ENCODE results near the gene SOX8.
"Not testable (repeated sequence)": the region's sequence is repeated elsewhere in the genome, so short reads cannot be mapped to it uniquely, and the experiment has no call there.

DNA sequence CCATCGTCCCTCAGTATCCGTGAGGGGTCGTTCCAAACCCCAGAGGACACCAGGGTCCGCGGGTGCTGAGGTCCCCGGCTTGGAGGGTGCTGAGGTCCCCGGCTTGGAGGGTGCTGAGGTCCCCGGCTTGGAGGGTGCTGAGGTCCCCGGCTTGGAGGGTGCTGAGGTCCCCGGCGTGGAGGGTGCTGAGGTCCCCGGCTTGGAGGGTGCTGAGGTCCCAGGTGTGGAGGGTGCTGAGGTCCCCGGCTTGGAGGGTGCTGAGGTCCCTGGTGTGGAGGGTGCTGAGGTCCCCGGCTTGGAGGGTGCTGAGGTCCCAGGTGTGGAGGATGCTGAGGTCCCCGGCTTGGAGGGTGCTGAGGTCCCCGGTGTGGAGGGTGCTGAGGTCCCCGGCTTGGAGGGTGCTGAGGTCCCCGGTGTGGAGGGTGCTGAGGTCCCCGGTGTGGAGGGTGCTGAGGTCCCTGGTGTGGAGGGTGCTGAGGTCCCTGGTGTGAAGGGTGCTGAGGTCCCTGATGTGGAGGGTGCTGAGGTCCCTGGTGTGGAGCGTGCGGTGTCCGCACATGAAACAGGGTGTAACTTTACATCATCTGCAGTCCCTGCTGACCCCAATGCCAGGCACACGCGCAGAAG lies 43.7 kb downstream of the SOX8 start:
- TF ChIP-seq, protein P1, sequence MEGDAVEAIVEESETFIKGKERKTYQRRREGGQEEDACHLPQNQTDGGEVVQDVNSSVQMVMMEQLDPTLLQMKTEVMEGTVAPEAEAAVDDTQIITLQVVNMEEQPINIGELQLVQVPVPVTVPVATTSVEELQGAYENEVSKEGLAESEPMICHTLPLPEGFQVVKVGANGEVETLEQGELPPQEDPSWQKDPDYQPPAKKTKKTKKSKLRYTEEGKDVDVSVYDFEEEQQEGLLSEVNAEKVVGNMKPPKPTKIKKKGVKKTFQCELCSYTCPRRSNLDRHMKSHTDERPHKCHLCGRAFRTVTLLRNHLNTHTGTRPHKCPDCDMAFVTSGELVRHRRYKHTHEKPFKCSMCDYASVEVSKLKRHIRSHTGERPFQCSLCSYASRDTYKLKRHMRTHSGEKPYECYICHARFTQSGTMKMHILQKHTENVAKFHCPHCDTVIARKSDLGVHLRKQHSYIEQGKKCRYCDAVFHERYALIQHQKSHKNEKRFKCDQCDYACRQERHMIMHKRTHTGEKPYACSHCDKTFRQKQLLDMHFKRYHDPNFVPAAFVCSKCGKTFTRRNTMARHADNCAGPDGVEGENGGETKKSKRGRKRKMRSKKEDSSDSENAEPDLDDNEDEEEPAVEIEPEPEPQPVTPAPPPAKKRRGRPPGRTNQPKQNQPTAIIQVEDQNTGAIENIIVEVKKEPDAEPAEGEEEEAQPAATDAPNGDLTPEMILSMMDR (conservative IDR thresholded peaks at IDR 0.05; ENCODE audit: low read depth, low read length) = not testable (repeated sequence)
- not testable (repeated sequence) for TF ChIP-seq EZH2 (IDR thresholded peaks at IDR 0.05; ENCODE audit: borderline replicate concordance, low read depth, low read length, poor library complexity, severe bottlenecking)
